Neural cell (in vitro differentiated cells): ENCODE measurements around the gene SACS. TPM values are rescaled to one million over a fixed set of nuclear protein-coding genes. Genes with fewer than 3 reads are reported as not detected.

Source experiments
- H2AFZ ChIP-seq: fragments of 200-600, 300-800 bp; sonication (generic), shearing (Covaris generic); 2 replicates; pipeline ENCODE4 v1.6.0; 2014; ENCODE audit warnings: low read depth, mild to moderate bottlenecking, antibody characterized with exemption, low read length, moderate library complexity
- H3F3A ChIP-seq: fragments of 200-600 bp; shearing (Covaris generic); 2 replicates; pipeline ENCODE4 v1.6.1; 2016; ENCODE audit warnings: mild to moderate bottlenecking, moderate library complexity, mixed read lengths, antibody characterized with exemption, low read length; ENCODE audit not compliant: insufficient read depth, poor library complexity, severe bottlenecking
- H3K27ac ChIP-seq: fragments of 200-600, 300-800 bp; sonication (generic), shearing (Covaris generic); 2 replicates; pipeline ENCODE4 v1.5.1; 2014; ENCODE audit warnings: mild to moderate bottlenecking, low read length, moderate library complexity
- H3K27me3 ChIP-seq: fragments of 300-800, 200-600 bp; sonication (generic), shearing (Covaris generic); 2 replicates; pipeline ENCODE4 v1.6.0; 2014; ENCODE audit warnings: mild to moderate bottlenecking, low read depth, low read length, moderate library complexity; ENCODE audit not compliant: insufficient read depth
- H3K36me3 ChIP-seq: fragments of 300-800, 200-600 bp; sonication (generic), shearing (Covaris generic); 2 replicates; pipeline ENCODE4 v1.5.1; 2014; ENCODE audit warnings: mild to moderate bottlenecking, antibody characterized with exemption, low read length, moderate library complexity; ENCODE audit not compliant: insufficient read depth
- H3K4me2 ChIP-seq: fragments of 300-800, 200-600 bp; sonication (generic), shearing (Covaris generic); 2 replicates; pipeline ENCODE4 v1.6.0; 2014; ENCODE audit warnings: mild to moderate bottlenecking, low read length
- H3K4me3 ChIP-seq: fragments of 300-800, 200-600 bp; sonication (generic), shearing (Covaris generic); 2 replicates; pipeline ENCODE4 v1.5.1; 2014; ENCODE audit warnings: mild to moderate bottlenecking, low read length, moderate library complexity
- H3K79me2 ChIP-seq: fragments of 200-600 bp; shearing (Covaris generic); replicated peaks from 2 replicates; pipeline ENCODE4 v1.6.0; 2014; ENCODE audit warnings: mild to moderate bottlenecking, low read length, moderate library complexity; ENCODE audit not compliant: insufficient read depth
- H3K9ac ChIP-seq: fragments of 300-800, 200-600 bp; sonication (generic), shearing (Covaris generic); 2 replicates; pipeline ENCODE4 v1.6.1; 2016; ENCODE audit warnings: mild to moderate bottlenecking, low read length, mixed read lengths
- H3K9me2 ChIP-seq: fragments of 200-600 bp; shearing (Covaris generic); 2 replicates; pipeline ENCODE4 v1.6.1; 2016; ENCODE audit warnings: mild to moderate bottlenecking, low read length, mixed read lengths; ENCODE audit not compliant: insufficient read depth
- H3K9me3 ChIP-seq: fragments of 200-600, 300-800 bp; sonication (generic), shearing (Covaris generic); 2 replicates; pipeline ENCODE4 v1.6.1; 2016; ENCODE audit warnings: mild to moderate bottlenecking, mixed run types, low read length, moderate library complexity, mixed read lengths
- H4K20me1 ChIP-seq: fragments of 200-600 bp; shearing (Covaris generic); 2 replicates; pipeline ENCODE4 v1.6.1; 2016; ENCODE audit warnings: mild to moderate bottlenecking, mixed run types; ENCODE audit not compliant: insufficient read depth
- EP300 ChIP-seq: fragments of 450-650 bp; conservative IDR thresholded peaks from 2 replicates; pipeline ENCODE4 v1.6.1; 2014; ENCODE audit warnings: antibody characterized with exemption, mild to moderate bottlenecking, moderate library complexity; ENCODE audit not compliant: poor library complexity, severe bottlenecking
- EZH2 ChIP-seq: fragments of 200-600, 300-800 bp; shearing (Covaris generic), sonication (generic); IDR thresholded peaks from 2 replicates; pipeline ENCODE4 v1.6.1; 2014; ENCODE audit warnings: antibody characterized with exemption, low read length, borderline replicate concordance, mild to moderate bottlenecking; ENCODE audit not compliant: insufficient read depth, poor library complexity, severe bottlenecking
- MXI1 ChIP-seq: fragments of 450-650 bp; conservative IDR thresholded peaks from 2 replicates; pipeline ENCODE4 v1.6.1; 2014; ENCODE audit warnings: antibody characterized with exemption, mild to moderate bottlenecking; ENCODE audit not compliant: poor library complexity, severe bottlenecking
- POLR2AphosphoS5 ChIP-seq: IDR thresholded peaks from 2 replicates; pipeline ENCODE4 v1.6.1; 2012
- RAD21 ChIP-seq: fragments of 450-650 bp; conservative IDR thresholded peaks from 2 replicates; pipeline ENCODE4 v1.6.1; 2014; ENCODE audit warnings: antibody characterized with exemption, mild to moderate bottlenecking, moderate library complexity
- SMC3 ChIP-seq: fragments of 450-650 bp; conservative IDR thresholded peaks from 2 replicates; pipeline ENCODE4 v1.6.1; 2014; ENCODE audit warnings: antibody characterized with exemption, mild to moderate bottlenecking, moderate library complexity; ENCODE audit not compliant: poor library complexity
- TAF1 ChIP-seq: IDR thresholded peaks from 2 replicates; pipeline ENCODE4 v1.6.1; 2012; ENCODE audit warnings: low read depth
- polyA plus RNA-seq: library from polyadenylated mRNA; depleted of rRNA; stranded (reverse); fragments of >200 nt; gene quantifications from 2 replicates; pipeline ENCODE4 v1.2.3, GENCODE V29; 2014
- TF ChIP-seq, protein P1 (sequence below): fragments of 450-650 bp; IDR thresholded peaks from 2 replicates; pipeline ENCODE4 v1.5.1; 2014; ENCODE audit warnings: antibody characterized with exemption, mild to moderate bottlenecking, moderate library complexity; ENCODE audit not compliant: poor library complexity, severe bottlenecking
- TF ChIP-seq, protein P2 (sequence below): IDR thresholded peaks from 2 replicates; pipeline ENCODE4 v1.6.1; 2012; ENCODE audit warnings: borderline replicate concordance

The SACS gene
- polyA plus RNA-seq, 1 donor from 2014 or later = 24.1 TPM

DNA sequence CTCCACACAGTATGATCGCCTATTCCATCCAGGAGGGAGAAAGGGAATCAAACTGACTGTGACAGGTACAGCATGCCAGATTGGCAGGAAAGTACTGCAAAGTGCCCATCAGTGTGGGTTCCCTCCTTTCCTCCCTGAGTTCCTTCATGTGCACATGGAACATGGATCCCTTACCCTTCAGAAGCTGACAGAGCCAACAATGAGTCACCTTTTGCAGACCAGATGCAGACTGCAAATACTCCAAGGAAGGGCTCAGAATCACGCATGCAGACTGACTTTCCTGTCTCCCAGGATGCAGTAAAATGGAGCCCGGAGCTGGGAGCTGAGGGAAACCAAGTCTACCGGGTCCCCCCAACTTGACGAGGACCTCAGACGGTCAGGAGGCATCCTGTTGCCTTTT lies 41.8 kb downstream of the SACS start:
- H3K9me3 ChIP-seq = no peaks in the 10 kb centered on the region
- H3K36me3 ChIP-seq = no peaks in the 10 kb centered on the region
- H3F3A ChIP-seq = no peaks in the 10 kb centered on the region
- no peak overlapping the region for H3K27ac ChIP-seq
- no peaks in the 10 kb centered on the region for H3K9me2 ChIP-seq
- no peaks in the 10 kb centered on the region for H3K27me3 ChIP-seq
- H3K4me3 ChIP-seq = no peak overlapping the region
- no peak overlapping the region for H2AFZ ChIP-seq
- TF ChIP-seq, protein P1, sequence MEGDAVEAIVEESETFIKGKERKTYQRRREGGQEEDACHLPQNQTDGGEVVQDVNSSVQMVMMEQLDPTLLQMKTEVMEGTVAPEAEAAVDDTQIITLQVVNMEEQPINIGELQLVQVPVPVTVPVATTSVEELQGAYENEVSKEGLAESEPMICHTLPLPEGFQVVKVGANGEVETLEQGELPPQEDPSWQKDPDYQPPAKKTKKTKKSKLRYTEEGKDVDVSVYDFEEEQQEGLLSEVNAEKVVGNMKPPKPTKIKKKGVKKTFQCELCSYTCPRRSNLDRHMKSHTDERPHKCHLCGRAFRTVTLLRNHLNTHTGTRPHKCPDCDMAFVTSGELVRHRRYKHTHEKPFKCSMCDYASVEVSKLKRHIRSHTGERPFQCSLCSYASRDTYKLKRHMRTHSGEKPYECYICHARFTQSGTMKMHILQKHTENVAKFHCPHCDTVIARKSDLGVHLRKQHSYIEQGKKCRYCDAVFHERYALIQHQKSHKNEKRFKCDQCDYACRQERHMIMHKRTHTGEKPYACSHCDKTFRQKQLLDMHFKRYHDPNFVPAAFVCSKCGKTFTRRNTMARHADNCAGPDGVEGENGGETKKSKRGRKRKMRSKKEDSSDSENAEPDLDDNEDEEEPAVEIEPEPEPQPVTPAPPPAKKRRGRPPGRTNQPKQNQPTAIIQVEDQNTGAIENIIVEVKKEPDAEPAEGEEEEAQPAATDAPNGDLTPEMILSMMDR = no peak
- no peak for TF ChIP-seq SMC3
- no peak for TF ChIP-seq EP300
- TF ChIP-seq TAF1 = no peak
- no peak for TF ChIP-seq POLR2AphosphoS5
- TF ChIP-seq RAD21 = no peak
- no peak for TF ChIP-seq MXI1
- TF ChIP-seq, protein P2, sequence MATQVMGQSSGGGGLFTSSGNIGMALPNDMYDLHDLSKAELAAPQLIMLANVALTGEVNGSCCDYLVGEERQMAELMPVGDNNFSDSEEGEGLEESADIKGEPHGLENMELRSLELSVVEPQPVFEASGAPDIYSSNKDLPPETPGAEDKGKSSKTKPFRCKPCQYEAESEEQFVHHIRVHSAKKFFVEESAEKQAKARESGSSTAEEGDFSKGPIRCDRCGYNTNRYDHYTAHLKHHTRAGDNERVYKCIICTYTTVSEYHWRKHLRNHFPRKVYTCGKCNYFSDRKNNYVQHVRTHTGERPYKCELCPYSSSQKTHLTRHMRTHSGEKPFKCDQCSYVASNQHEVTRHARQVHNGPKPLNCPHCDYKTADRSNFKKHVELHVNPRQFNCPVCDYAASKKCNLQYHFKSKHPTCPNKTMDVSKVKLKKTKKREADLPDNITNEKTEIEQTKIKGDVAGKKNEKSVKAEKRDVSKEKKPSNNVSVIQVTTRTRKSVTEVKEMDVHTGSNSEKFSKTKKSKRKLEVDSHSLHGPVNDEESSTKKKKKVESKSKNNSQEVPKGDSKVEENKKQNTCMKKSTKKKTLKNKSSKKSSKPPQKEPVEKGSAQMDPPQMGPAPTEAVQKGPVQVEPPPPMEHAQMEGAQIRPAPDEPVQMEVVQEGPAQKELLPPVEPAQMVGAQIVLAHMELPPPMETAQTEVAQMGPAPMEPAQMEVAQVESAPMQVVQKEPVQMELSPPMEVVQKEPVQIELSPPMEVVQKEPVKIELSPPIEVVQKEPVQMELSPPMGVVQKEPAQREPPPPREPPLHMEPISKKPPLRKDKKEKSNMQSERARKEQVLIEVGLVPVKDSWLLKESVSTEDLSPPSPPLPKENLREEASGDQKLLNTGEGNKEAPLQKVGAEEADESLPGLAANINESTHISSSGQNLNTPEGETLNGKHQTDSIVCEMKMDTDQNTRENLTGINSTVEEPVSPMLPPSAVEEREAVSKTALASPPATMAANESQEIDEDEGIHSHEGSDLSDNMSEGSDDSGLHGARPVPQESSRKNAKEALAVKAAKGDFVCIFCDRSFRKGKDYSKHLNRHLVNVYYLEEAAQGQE = no peak
- TF ChIP-seq EZH2 = no peak
- H3K79me2 ChIP-seq = peaks cover 15% of the 10 kb centered on the region
- H4K20me1 ChIP-seq = no peaks in the 10 kb centered on the region
- no peak overlapping the region for H3K4me2 ChIP-seq
- no peak overlapping the region for H3K9ac ChIP-seq

DNA sequence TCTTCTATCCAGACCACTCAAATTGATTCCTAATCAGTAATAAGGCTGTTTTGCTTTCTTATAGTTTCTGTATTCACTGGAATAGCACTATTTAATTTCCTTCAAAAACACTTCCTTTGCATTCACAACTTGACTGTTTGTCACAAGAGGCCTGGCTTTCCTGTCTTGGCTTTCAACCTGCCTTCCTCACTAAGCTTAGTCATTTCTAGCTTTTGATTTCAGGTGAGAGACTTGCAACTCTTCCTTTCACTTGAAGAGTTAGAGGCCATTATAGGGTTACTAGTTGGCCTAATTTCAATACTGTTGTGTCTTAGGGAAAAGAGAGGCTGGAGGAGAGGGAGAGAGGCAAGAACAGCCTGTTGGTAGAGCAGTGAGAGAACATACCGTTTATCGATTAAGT lies 47.0 kb downstream of the SACS start:
- Histone ChIP-seq H3K9me2 (no peaks in the 10 kb centered on the region), H3K4me3 (no peak overlapping the region), H3K79me2 (peaks cover 9% of the 10 kb centered on the region), H3K27me3 (no peaks in the 10 kb centered on the region), H3F3A (no peaks in the 10 kb centered on the region), H3K4me2 (no peak overlapping the region), H3K36me3 (no peaks in the 10 kb centered on the region), H2AFZ (no peak overlapping the region), H4K20me1 (no peaks in the 10 kb centered on the region), H3K27ac (no peak overlapping the region), H3K9ac (no peak overlapping the region), H3K9me3 (no peaks in the 10 kb centered on the region)
- TF ChIP-seq TAF1 (no peak), EP300 (no peak), RAD21 (no peak), POLR2AphosphoS5 (no peak), SMC3 (no peak), EZH2 (no peak), MXI1 (no peak)
- TF ChIP-seq, protein P1 = no peak
- TF ChIP-seq, protein P2 = no peak
